Skin epidermis (tissue), 12 donors: Measurements from ENCODE around the gene DALRD3.

ENCODE experiments used
- H3K27ac ChIP-seq, 21 experiments: fragments of 200-600 bp; sonication (generic) in 11 of 21; one replicate each; pipeline ENCODE4 v1.5.0; 2020; ENCODE audit warnings: mild to moderate bottlenecking in 3 of 21, inconsistent platforms in 2 of 21, moderate library complexity in 2 of 21
- H3K4me3 ChIP-seq, 7 experiments: fragments of 200-600 bp; sonication (generic) in 2 of 7; one replicate each; pipeline ENCODE4 v1.5.0; 2020; ENCODE audit warnings: inconsistent platforms in 2 of 7, mild to moderate bottlenecking in 2 of 7, moderate library complexity in 1 of 7

Gene DALRD3

GRCh38 chr3:49017971-49018706 is at the start of gene DALRD3:
Gene DALRD3, minus strand, starts transcription at chr3:49018580. Its CDS starts 16 bp downstream, at chr3:49018564.
- H3K4me3 ChIP-seq: peak within 1 kb of the TSS; percentile 77 to 97 (median 81)
- peak within 1 kb of the TSS; percentile 13 to 100 (median 81) for H3K27ac ChIP-seq

- Histone ChIP-seq H3K27ac (no peak overlapping the region), H3K4me3 (no peak overlapping the region)
Observed at GRCh38 chr3:49058011-49058410, 39.6 kb upstream of the DALRD3 start.

- H3K27ac ChIP-seq: no peak overlapping the region
- H3K4me3 ChIP-seq: no peak overlapping the region
Observed at GRCh38 chr3:49057268-49057667, 38.9 kb upstream of the DALRD3 start.

GRCh38 chr3:49054344-49054862 is 36.0 kb upstream of the DALRD3 start:
- H3K27ac ChIP-seq: no peak overlapping the region
- no peak overlapping the region for H3K4me3 ChIP-seq

GRCh38 chr3:49053543-49053942 is 35.2 kb upstream of the DALRD3 start:
- Histone ChIP-seq H3K27ac (no peak overlapping the region), H3K4me3 (no peak overlapping the region)

DNA sequence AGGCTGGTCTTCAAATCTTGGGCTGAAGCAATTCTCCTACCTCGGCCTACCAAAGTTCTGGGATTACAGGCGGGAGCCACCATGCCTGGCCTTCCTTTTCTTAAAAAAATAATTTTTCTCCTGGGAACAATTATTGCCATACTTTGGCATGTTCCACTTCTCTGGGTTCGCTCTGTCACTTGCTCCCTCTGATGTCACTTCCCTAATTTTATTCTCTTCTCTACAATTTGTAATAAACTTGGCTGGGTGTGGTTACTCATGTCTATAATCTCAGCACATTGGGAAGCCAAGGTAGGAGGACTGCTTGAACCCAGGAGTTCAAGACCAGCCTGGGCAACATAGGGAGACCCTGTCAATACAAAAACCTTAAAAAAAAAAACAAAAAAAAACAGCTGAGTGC is 16.9 kb upstream of the DALRD3 start:
- no peak overlapping the region for H3K27ac ChIP-seq
- H3K4me3 ChIP-seq: no peak overlapping the region

GRCh38 chr3:49034650-49035049 is 16.3 kb upstream of the DALRD3 start:
- H3K27ac ChIP-seq: no peak overlapping the region
- H3K4me3 ChIP-seq: no peak overlapping the region

GRCh38 chr3:49032646-49033304 is 14.4 kb upstream of the DALRD3 start:
- H3K4me3 ChIP-seq: no peak overlapping the region
- no peak overlapping the region for H3K27ac ChIP-seq

DNA sequence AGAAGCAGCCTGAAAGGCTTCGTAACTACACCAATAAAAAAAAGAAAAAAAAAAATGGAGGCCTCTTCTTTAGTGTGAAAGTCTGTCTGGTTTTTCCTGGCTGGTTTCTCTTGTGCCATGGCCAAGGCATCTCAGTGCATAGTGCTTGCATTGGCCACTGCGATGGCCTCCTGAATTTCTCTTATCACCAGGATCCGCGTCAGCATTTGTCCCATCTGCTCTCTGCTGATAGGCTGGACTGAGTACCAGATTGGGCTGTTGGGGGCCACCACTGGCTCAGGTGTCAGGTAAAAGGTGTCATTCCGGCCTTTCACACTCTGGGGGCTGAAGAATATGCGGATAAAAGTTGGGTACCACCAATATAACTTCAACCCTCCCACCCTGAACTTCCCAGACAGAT is 11.9 kb upstream of the DALRD3 start:
- H3K4me3 ChIP-seq: no peak overlapping the region
- H3K27ac ChIP-seq: peak overlapping the region in 3 of 21 experiments; percentile 93 to 98 (median 96)

DNA sequence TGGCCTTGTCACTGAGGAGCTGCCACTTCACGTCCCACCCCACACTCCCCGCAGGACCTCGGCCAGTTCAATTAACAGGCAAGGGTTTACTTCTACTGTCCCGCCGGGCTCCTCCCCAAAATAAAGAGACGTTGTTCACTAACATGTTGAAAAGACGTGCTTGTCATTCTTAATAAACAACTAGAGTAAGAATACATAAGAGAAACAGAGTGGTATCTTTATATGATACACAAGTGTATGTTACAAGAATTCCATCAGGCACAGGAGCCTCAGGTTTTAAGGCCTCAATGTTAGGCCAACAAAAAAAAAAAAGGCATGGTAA is 11.1 kb upstream of the DALRD3 start:
- Histone ChIP-seq H3K4me3 (peak overlapping the region; percentile 43 to 74 (median 64)), H3K27ac (peak overlapping the region in 19 of 21 experiments; percentile 39 to 98 (median 92))

GRCh38 chr3:49028673-49029562 is 10.5 kb upstream of the DALRD3 start, which contains the start of gene IMPDH2:
Gene IMPDH2, minus strand, starts transcription at chr3:49029398. Its CDS starts 48 bp downstream, at chr3:49029350.
- peak within 1 kb of the TSS; percentile 43 to 74 (median 64) for H3K4me3 ChIP-seq
- H3K27ac ChIP-seq: peak within 1 kb of the TSS; percentile 70 to 98 (median 92)

GRCh38 chr3:49028298-49028672 is 9.9 kb upstream of the DALRD3 start:
- Histone ChIP-seq H3K27ac (peak overlapping the region in 13 of 21 experiments; percentile 79 to 98 (median 93)), H3K4me3 (peak overlapping the region; percentile 43 to 74 (median 64))

GRCh38 chr3:49027634-49028033 is 9.3 kb upstream of the DALRD3 start:
- Histone ChIP-seq H3K27ac (peak overlapping the region in 2 of 21 experiments; percentile 96 to 97), H3K4me3 (peak overlapping the region in 1 of 7 experiments; percentile 3)

- H3K27ac ChIP-seq: no peak overlapping the region
Observed at GRCh38 chr3:49026536-49026935, 8.2 kb upstream of the DALRD3 start.

DNA sequence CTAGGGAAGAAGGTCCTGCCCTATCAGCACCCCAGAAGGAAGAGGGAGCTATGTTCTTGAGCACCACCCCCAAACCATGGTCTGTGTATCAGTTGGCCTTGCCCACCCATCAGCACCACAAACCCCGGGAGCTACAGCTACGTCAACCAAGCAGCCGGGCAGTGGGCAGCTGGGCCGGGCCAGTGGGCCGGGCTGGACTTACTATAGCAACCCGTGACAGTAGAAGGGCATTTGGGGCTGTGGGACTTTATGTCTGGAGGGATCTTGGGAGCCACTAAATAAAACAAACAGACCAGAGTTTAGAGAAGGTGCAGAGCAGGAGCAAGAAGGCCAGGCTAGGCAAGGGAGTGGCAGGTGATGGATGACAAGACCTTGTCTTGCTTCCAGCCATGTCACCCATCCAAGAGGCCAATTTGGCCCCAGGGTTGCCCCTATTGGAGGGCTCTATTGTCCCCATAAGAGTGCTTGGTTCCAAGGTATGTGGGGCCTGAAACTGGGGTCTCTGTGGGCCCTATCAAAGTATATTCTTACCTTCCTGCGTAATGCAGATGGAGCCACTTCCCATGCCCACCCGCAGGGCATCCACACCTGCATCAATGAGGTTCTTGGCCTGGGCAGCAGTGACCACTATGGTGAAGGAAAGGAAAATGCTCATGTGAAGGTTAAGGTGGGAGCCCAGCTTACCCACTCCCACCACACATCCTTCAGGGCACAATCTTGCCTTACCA is 7.6 kb upstream of the DALRD3 start:
- Histone ChIP-seq H3K27ac (no peak overlapping the region), H3K4me3 (no peak overlapping the region)

More at GRCh38 chr3:49026536-49026935, 8.2 kb upstream of the DALRD3 start:
- no peak overlapping the region for H3K4me3 ChIP-seq

- no peak overlapping the region for H3K27ac ChIP-seq
- H3K4me3 ChIP-seq: no peak overlapping the region
Observed at GRCh38 chr3:49025005-49025792, 6.8 kb upstream of the DALRD3 start.

DNA sequence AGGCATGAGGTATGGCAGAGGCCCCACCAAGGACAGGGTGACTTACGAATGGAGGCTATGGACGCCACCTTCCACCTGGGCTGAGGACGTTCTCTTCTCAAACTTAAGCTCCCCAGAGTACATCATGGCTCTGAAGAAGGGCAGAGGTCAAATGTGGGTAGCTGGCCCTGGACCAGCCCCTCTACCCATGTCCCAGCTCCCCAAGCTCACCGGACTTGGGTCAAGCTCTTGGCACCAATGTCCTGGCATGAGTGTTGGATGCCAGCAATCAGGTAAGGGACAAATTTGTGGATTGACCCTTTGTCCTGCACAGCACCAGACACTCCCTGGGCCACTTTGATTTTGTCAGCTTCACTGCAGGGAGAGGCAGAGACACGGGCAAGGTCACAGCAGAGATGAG is 6.1 kb upstream of the DALRD3 start:
- Histone ChIP-seq H3K4me3 (no peak overlapping the region), H3K27ac (no peak overlapping the region)

DNA sequence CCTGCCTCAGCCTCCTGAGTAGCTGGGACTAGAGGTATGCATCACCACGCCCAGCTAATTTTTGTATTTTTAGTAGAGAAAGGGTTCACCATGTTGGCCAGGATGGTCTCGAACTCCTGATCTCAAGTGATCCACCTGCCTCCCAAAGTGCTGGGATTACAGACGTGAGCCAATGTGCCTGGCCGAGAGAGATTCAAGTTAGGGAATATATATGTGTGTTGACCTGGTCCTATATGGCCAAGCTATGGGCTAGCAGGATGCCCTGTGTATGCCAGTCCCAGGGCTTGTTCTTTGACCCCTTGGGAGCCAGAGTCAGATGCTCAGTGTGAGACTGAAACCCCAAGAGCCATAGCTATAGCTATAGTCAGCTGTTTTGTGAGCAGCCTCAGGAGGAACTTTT is 5.4 kb upstream of the DALRD3 start:
- no peak overlapping the region for H3K27ac ChIP-seq
- H3K4me3 ChIP-seq: no peak overlapping the region
